ENCODE measurements around the gene PC.

The PC gene

DNA sequence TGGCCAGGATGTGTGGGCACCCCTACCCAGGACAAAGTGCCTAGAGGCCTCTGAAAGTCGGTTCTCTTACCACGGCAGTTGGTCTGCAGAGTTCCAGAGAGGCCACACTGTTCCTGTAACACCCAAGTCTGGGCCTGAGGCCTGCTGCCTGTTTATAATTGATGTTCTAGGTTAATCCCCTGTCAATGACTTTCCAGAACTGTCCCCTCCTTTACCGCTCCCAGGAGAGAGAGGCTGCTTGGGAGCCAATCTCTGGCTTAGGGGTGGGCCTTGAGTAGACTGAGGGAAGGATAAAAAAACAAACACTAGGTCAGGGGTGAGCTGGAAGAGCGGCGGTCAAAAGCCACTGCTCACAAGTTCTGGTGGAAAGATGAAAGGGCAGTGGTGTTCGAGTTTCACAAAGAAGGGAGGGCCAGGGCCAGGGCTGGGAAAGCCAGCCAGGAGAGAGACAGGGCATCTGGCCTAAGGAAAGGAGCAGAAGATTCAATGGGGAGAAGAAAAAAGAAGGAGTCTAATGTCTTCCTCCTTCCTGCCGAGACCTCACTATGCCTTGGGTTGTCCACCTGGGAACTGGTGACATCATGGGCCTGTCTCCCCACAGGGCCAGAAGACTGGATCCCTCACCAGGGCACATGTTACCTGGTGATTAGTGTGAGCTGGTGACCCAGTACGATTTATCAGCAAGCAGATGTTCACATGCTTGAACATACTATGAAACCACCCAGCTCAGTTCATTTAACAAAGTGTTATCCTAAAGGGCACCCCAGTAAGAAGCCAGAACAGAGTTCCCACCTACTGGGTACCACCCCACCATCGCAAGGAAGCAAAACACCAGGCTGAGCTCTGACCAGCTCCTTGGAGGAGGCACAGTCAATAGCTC is 50.2 kb downstream of the PC start:
- no peak for DNase-seq

DNA sequence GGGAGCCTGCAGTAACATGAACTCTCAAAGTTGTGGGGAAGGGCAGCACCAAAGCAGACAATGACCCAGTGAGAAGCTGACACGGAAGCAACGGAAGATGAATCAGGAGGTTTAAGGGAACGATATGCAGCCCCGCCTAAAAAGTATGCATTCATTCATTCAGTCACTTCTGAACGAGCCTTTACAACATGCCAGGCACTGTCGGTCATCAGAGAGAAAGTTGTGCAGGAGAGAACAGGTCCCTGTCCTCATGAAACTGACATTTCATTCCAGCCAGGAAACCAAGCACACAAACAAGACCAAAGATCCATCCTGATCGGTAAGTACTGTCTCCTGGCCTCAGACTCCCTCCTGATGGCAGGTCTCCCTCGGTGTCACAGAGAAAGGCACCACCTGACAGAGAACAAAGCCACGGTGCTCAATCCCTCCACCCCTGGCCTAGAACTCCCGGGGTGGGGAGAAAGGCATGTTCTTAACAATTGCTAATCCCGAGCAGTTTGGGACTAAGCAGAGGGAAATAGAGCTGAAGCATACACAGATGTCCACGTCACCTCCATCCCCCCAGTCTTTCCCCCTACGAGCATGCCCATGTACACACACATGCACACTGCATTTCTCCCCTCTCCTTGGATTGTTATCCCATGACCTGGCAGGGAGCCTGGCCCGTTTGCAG is 52.0 kb downstream of the PC start:
- no peak for DNase-seq

DNA sequence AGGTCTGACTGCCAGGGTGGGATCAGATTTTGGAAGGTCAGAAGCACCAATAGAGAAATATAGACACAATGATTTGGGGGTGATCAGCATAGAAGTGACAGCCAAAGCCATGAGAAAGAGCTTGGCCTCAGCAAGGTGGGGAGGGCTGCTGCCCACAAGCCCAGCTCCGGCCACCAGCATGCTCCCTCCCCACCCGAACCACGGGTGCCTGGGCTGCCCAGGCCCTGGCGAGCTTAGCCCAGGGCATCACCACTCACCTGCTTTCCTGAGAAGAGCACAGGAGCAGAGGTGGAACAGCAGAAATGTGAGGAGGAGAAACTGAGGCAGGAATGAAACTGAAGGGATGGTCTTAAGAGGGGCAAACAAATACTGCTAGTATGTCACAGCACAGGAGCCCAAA is 52.6 kb downstream of the PC start:
- no peak for DNase-seq

DNA sequence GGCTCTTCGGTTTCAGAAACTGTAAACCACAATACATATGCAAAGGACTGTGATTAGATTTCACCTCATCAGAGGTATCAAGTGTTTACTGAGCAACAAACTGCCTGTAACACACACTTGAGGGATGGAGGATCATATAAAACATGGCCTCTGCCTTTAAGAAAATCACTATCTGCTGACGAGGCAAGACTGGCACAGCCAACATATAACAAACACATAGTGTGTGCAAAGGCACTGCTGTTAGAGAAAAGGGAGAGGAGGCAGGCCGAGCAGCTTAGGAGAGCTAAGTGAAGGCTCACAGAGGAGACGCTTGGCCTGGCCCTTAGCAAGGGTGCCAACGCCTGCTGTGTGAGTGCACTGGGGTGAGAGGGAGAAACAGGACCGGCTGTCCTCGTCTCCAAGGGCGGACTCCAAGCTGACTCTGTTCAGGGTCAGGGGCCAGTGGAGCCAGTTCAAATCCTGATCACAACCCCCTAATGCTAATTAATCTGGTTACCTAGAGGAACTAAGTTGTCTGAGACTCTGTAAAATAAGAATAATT is 53.1 kb downstream of the PC start:
- DNase-seq = no peak

DNA sequence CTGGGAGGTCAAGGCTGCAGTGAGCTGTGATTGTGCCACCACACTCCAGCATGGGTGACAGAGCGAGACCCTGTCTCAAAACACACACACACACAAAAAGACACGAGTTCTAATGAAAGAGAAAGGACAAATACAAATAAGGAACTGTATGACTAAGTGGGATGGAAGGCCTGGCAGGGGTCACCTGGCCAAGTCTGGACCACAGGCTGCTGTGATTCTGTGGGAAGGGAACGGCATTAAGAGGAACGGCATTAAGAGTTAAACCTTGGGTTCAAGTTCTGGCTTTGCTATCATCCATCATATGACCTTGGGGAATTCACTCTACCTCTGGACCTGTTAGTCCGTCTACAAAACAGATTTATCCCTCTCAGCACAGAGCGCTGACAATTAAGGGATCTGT is 53.6 kb downstream of the PC start:
- DNase-seq = no peak

DNA sequence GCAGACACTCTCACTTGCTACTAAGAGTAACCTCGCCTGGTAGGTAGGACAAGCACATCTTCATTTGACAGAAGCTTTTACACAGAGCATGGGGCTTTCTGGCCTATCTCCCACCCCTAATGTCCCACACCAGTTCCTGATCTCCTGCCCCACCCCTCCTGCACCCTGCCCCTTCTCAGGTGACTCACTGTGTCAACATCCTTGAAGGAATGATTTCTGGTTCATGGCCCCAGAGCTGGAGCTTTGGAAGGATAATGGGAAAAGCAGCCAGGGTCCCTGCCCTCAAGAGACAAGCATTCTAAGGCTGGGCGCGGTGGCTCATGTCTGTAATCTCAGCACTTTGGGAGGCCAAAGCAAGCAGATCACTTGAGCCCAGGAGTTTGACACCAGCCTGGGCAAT is 54.1 kb downstream of the PC start:
- no peak for DNase-seq

DNA sequence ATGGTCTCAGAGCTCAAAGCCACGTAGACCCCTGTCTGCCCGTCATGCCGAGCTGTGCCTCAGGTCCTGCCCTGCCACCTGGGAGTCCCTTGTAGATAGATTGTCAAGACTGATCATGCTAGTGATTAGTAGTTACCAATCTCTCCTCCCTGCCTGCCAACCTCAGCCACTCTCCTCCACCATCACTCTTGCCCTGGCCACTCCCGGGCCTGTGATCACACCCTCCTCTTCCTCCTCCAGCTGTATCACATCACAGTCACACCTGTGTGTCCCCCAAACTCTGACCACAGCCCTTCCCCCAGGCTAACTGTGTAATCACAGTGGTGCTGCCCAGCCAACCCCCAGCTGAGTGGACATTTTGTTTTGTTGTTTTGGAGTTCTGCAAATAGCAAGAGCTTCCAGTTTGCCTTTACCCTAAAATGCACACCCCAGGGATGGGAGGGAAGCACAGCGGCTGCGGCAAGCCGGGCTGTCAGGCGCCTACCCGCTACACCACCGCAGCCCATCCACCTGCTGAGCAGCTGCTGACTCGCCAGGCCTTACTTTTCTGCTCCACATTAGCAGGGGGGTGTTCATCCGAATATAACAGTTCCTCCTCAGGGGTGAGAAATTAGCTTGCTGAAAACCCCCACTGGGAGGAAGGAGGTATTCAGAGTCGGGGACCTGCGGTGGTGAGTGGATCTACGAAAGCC is 55.6 kb downstream of the PC start:
- no peak for DNase-seq

DNA sequence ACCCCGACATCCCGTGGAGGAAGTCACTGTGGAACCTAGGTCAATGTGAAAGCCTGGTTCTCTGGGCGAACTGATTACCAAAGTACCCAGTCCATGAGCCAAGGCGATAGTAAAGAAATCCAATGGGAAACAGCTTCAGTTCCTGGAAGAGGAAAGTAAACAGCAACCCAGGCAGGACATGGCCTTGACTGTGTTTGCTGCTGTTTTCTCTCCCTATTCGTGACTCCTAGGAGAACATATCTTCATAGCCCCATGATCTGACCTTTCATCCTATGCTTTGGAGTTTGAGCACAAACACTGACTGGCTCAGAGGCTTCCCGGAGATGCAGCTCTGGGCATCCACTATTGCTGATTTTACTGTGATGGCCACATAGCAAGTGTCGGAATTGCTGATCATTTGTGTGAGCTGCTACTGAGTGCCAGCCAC is 56.2 kb downstream of the PC start:
- no peak for DNase-seq

DNA sequence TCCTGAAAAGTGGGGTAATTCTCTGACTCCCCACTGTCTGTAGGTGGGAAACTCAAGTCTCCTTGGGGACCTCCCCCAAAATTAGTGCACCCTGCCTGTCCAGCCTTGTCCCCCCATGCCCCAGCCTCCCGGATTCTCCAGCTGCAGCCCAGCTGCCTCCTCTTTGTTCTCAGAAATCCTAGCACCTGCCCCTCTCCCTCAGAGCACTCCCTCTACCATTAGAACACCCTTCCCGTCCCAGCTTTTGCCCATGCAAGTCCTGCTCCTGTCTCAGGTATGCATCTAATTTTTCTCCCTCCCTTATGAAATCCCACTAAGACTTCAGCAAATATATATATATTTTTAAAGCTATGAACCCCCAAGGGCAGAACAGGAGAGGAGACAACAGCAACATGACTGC is 64.0 kb downstream of the PC start:
- no peak for DNase-seq

DNA sequence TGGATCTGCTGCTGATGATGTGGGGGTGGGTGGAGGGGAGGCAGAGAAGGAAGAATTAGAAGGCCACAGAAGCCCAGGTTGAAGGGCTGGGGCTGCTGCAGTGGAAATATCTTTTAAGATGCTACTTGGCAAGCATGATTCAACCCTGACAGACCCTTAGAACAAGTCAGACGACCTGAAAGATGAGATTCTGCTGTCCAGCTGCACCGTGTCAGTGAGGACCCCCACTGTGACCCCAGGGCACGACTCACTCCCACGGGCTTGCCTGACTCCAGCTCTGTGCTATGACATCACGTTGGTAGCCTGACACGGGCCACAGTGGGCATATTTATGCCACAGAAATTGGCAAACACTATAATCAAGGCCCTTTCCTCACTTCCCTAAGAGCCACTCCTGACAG is 65.3 kb downstream of the PC start:
- no peak for DNase-seq

DNA sequence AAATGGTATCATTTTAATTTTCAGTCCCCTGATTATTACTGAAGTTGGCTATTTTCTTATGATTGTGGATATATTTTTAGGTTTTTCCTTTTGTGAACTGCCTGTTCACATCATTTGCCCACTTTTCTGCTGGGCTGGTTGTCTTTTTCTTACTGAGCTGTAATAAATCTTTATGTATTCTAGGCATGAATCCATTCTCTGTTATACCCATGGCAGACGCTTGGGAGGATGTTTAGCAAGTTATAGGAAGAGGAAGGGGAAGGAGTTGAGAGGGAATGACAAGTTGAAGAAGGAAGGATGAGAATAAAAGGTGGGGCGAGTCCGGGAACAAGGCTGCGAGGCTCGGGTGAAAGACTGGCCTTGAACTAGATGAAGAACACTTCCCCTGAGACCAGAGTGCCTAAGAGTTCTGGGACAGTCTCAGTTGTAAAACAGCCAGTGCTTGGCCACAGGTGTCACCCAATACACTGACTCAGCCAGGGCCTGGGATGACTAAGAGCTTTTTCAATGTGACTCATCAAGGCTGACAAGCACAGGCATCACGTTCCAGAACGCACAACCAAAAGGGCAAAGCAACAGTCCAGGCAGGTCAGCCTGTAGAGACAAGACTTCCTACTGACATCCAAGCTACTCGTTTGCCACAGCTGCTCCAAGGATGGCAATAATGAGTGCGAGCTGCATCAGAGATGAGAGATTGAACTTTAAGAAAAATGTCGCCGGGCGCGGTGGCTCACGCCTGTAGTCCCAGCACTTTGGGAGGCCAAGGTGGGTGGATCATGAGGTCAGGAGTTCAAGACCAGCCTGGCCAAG is 66.1 kb downstream of the PC start:
- DNase-seq = peak; percentile 74

DNA sequence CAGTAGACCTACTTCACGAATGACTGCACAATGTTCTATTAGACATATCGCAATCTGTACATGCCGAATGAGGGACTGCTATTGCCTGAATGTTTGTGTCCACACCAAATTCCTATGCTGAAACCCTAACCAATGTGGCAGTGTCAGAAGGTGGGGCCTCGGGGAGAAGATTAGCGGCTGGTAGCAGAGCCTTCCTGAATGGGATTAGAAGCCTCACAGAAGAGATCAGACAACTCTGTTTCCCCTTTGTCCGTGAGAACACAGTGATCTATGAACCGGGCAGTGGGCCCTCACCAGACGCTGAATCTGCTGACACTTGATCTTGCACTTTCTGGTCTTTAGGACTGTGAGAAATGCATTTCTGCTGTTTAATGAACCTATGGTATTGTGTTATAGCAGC is 68.2 kb downstream of the PC start:
- DNase-seq = no peak

DNA sequence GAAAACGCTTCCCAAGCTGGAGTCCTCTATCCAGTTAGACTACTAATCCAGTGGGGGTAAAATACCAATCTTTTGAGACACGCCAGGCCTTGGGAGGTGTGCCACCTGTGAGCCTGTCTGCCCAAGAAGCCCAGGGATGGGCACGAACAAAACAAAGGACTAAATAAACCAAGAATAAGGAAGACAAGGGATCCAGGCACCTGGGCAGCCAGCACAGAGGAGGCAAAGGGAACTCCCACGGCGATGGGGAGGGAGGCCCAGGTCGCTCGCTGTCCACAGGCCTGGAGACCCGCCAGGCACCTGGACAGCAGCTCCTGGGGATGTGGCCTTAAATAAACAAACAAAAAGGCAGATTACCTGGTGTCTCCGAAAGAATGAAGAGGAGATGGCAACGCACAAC is 69.9 kb downstream of the PC start:
- no peak for DNase-seq

DNA sequence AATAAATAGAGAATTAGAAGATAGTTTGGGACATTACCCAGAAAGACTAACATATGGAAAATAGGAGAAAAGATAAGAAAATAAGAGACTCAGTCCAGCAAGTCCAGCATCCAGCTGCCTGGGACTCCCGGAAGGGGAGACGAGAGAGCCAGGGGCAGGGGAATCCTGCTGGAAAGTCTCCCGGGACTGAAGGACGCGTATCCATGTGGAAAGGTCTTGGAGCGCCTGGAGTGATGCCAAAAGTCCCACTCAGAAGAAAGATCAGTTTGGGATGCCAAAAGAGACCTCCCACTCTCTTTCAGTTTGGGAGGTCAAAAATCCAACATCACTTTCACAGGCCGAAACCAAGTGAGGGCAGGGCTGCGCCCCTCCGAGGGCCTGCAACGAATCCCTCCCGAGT is 70.7 kb downstream of the PC start:
- no peak for DNase-seq

DNA sequence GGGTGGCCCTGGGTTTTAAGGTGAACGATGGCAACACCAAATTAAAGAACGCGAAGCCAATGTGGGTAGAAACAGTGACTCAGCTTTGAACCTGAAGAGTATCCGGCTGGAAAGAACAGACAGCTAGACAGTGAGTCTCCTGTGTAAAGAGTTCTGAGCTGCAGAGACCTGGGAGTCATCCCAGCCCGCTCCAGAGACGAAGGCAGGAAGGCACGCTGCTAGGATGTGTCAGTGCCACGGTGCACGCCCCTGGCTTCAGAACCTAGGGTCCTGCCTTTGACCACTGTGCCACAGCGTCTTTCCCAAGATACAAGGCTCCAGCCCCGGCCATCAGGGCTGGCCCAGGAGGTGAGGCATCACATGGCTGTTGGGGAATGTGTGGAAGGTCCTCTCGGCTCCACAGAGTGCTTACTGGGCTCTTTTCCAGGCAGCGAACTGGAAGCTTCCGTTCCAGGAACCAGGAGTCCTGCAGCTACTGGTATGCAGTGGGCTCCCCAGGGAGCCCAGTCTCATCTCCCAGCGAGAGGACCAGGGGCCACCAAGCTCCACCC is 71.4 kb downstream of the PC start:
- DNase-seq = no peak

DNA sequence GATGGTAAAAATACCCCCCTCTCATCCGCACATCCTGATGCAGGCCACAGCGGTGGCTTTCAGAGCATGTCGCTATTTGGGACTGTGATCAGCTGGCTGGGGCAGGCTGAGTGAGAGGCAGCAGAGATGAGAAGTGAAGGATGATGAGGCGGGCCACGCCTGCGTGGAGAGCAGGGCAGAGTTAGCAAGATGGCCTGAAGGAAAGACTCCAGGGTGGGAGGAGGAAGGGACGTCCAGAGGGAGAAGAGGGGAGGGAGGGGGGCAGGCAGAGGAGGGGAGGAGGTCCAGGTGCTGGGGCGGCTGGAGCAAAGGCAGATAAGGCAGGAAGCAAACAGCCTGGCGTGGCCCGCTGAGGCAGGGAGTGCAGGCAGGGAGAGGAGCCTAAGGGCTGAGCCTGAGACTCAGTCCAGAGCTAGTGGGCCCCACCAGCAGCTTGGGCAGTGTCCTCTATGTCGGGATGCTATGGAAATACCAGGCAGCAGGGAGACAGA is 72.2 kb downstream of the PC start:
- DNase-seq = no peak

DNA sequence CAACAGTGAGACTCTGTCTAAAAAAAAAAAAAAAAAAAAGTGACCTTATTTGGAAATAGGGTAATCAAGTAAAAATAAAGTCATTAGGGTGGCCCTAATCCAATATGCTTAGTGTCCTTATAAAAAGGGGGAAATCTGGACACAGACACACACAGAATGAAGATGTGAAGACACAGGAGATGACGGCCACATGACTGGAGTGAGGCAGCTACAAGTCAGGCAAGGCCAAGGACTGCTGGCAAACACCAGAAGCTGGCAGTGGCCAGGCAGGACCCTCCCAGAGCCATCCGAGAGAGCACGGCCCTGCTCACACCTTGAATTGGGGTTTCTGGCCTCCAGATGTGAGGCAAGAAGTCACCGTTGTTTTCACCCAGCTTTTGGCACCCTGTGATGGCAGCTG is 72.7 kb downstream of the PC start:
- no peak for DNase-seq

DNA sequence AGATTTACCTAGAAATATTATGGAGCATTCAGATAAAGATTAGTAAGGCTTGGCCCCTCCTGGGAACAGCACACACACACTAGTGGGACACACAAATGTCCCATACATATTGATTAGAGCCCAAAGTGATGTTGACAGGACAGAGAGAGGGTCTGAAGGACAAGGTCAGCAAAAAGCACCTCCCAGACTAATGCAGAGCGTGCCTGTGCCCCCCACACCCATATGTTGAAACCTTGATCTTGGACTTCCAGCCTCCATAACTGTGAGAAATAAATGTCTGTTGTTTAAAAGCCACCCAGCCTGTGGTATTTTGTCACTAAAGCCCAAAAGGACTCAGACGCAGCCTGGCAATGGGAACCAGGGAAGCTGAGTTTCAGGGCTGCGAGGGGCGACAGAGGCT is 73.7 kb downstream of the PC start:
- no peak for DNase-seq

DNA sequence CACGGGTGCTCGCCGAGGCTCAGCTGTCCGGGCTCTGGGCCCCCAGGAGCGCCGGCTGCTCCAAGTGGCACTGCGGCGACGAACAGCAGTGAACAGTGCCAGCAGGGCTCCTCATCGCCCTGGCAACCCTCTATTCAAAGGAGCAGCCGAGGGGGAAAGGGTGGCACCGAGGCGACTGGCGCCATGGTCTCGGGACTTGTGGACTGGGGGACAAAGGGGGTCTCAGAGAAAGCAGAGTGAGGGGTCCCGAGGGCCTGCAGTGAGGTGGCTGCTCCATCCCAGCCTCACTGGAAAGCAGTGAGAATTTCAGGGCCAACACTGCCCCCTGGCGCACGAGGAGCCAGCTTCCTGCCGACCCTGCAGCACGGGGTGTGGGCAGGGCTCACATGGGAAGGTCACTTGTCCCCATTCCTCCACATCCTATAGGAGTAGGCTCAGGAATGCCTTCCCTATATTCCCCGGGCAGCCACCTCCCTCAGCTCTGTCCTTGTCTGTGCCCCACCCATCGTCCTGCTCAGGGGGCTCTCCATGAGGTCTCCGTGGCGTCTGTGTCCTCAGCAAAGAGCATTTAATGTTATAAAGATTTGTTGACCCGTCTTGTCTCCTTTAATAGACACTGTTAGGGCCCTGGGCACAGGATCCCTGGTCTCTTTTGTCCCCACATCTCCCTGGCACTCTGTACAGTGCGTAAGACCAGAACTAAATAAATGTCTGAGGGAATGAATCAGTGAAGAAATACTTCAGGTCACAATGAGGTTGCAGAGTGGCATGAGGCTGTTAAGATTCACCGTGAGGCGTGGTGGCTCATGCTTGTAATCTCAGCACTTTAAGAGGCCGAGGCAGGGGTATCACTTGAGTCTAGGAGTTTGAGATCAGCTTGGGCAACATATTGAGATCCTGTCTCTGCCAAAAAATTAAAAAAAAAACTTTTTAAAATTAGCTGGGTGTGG is 74.9 kb downstream of the PC start:
- DNase-seq = peak; percentile 89

DNA sequence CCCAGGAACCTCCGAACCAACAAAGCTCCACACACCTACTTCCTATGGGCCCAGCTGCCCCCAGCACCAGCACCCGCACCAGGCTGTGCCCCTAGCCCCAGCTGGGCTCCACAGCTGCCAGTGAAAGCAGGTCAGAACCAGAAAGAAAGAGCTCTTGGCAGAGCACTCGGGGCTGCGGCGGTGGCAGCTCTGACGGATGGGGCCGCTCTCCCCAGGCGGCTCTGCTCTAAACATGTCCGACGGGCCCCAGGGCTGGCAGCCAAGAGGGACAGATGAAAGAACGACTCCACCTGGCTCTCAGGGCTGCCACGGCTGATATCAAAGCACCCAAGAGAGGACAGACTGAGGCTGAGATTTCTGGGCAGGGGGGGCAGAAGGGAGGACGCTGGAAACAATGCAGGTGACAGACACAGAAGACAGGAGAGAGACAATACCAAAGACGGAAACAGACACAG is 75.6 kb downstream of the PC start:
- DNase-seq = no peak

DNA sequence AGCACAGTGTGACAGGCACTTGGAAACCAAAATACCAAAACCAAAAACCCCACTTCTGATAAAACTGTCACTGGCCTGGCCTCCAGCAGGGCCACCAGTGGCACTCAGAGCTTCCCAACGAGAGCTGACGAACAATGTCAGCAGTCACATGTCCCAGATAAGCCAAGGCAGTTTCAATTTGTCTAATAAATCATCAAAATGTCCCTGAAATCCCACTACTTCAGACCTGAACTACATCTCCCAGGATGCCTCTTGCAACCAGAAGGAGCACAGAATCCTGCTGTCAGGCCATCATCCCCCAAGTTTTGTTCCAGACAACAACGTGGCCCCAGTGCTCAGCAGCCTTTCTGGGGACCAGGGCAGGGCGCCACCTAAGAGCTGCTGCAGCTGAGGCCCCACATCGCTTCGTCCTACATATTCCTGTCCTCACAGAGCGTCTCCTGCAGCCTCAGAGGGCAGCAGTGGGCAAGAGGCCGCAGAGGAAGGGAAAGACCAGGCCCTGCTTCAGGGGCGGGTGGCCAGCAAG is 76.2 kb downstream of the PC start:
- DNase-seq = no peak

All from activated CD8-positive, alpha-beta memory T cell treated with anti-CD3 and anti-CD28 coated beads, Interleukin-2, amount 50 U/mL, for 48 hours (primary cell).